ENCODE data around the gene C7orf33. TPM values are rescaled to one million over a fixed set of nuclear protein-coding genes. Genes with fewer than 3 reads are reported as not detected.

The C7orf33 gene
- polyA plus RNA-seq, 2 of the 4 experiments (the other 2 are of a cell fraction) = not detected

DNA sequence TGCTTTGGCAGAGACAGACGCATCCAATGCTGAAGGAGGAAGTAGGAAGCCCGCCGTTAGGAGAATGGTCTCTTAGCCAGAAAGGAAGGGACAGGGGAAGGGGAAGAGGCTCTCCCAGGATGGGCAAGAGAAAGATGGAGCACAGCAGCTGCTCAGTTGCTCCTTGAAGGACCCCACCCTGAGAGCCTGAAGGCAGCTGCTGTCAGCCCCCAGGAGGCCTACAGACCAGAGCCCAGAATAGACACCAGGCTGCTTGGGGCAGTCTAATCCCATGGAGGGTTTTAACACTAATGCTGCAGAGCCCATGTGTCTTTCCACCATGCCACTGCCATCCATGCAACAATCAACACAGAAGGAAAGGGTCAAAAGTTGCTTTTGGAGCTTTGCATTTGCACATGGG lies 3.5 kb upstream of the C7orf33 start (continued):
- TF ChIP-seq, protein P1, sequence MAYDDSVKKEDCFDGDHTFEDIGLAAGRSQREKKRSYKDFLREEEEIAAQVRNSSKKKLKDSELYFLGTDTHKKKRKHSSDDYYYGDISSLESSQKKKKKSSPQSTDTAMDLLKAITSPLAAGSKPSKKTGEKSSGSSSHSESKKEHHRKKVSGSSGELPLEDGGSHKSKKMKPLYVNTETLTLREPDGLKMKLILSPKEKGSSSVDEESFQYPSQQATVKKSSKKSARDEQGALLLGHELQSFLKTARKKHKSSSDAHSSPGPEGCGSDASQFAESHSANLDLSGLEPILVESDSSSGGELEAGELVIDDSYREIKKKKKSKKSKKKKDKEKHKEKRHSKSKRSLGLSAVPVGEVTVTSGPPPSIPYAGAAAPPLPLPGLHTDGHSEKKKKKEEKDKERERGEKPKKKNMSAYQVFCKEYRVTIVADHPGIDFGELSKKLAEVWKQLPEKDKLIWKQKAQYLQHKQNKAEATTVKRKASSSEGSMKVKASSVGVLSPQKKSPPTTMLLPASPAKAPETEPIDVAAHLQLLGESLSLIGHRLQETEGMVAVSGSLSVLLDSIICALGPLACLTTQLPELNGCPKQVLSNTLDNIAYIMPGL (CRISPR knock-in tag; IDR thresholded peaks at IDR 0.05; ENCODE audit: borderline replicate concordance) = no peak
- no peak for TF ChIP-seq NR3C1 (IDR thresholded peaks at IDR 0.05)
- no peak for TF ChIP-seq HEYL (CRISPR knock-in tag; IDR thresholded peaks at IDR 0.05)
- TF ChIP-seq, protein P2, sequence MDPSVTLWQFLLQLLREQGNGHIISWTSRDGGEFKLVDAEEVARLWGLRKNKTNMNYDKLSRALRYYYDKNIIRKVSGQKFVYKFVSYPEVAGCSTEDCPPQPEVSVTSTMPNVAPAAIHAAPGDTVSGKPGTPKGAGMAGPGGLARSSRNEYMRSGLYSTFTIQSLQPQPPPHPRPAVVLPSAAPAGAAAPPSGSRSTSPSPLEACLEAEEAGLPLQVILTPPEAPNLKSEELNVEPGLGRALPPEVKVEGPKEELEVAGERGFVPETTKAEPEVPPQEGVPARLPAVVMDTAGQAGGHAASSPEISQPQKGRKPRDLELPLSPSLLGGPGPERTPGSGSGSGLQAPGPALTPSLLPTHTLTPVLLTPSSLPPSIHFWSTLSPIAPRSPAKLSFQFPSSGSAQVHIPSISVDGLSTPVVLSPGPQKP (IDR thresholded peaks at IDR 0.05; ENCODE audit: low read depth, low read length) = no peak
- no peak for TF ChIP-seq POLR2AphosphoS2 (conservative IDR thresholded peaks at IDR 0.05; ENCODE audit: low read length)
- TF ChIP-seq ZSCAN20 (CRISPR knock-in tag; IDR thresholded peaks at IDR 0.05) = no peak
- no peak for TF ChIP-seq HOXB13 (CRISPR knock-in tag; IDR thresholded peaks at IDR 0.05; ENCODE audit: low read depth)
- no peak for TF ChIP-seq PHF8 (IDR thresholded peaks at IDR 0.05; ENCODE audit: borderline replicate concordance, low read depth)

DNA sequence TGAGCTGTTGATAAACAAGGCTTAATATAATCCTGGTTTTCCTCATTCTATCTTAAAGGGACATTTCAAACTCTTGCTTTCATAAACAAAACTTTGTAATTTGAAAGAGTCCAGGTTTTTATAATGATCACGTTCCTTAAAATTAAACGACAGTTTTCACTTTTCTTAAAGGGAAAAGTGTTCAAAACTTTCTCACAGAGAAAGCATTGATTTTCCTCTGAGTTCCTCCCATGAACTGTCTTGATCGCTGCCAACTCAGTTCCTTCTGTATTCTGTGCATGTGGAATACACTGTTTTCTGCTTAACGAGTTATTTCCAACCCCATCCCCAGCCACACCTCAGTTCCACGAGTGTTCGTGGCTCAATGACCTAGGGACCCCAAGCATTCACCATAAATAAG lies 2.4 kb upstream of the C7orf33 start:
- 13% methylated on average over 6 of the region's 6 CpGs for WGBS (ENCODE audit: missing lambda C conversion rate)
- ATAC-seq (no peak), FAIRE-seq (no peak), DNase-seq (ENCODE audit: low read depth in 1 of 2, low spot score in 1 of 2) (no peak)
- Histone ChIP-seq H3K4me1 (no peaks in the 10 kb centered on the region), H3K27ac (no peak overlapping the region), H3K4me2 (no peak overlapping the region), H3K9me3 (no peaks in the 10 kb centered on the region), H3K4me3 (no peak overlapping the region)
- ChIA-PET POLR2A (no interaction called here), CTCF (interaction anchor here (0.7 kb wide), 1 partner anchor 8 kb away, joined by 3 read pairs; no protein-coding TSS in a partner anchor)
- TF ChIP-seq NPAS2 (CRISPR knock-in tag; IDR thresholded peaks at IDR 0.05; ENCODE audit: borderline replicate concordance) = no peak
- no peak for TF ChIP-seq HEYL (CRISPR knock-in tag; IDR thresholded peaks at IDR 0.05)
- TF ChIP-seq KDM1A (IDR thresholded peaks at IDR 0.05; ENCODE audit: low read depth) = no peak
- TF ChIP-seq EP300 (IDR thresholded peaks at IDR 0.05) = no peak
- TF ChIP-seq, protein P3, sequence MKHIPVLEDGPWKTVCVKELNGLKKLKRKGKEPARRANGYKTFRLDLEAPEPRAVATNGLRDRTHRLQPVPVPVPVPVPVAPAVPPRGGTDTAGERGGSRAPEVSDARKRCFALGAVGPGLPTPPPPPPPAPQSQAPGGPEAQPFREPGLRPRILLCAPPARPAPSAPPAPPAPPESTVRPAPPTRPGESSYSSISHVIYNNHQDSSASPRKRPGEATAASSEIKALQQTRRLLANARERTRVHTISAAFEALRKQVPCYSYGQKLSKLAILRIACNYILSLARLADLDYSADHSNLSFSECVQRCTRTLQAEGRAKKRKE (CRISPR knock-in tag; IDR thresholded peaks at IDR 0.05; ENCODE audit: low read depth) = no peak
- TF ChIP-seq, protein P4, sequence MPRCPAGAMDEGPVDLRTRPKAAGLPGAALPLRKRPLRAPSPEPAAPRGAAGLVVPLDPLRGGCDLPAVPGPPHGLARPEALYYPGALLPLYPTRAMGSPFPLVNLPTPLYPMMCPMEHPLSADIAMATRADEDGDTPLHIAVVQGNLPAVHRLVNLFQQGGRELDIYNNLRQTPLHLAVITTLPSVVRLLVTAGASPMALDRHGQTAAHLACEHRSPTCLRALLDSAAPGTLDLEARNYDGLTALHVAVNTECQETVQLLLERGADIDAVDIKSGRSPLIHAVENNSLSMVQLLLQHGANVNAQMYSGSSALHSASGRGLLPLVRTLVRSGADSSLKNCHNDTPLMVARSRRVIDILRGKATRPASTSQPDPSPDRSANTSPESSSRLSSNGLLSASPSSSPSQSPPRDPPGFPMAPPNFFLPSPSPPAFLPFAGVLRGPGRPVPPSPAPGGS (IDR thresholded peaks at IDR 0.05) = no peak

DNA sequence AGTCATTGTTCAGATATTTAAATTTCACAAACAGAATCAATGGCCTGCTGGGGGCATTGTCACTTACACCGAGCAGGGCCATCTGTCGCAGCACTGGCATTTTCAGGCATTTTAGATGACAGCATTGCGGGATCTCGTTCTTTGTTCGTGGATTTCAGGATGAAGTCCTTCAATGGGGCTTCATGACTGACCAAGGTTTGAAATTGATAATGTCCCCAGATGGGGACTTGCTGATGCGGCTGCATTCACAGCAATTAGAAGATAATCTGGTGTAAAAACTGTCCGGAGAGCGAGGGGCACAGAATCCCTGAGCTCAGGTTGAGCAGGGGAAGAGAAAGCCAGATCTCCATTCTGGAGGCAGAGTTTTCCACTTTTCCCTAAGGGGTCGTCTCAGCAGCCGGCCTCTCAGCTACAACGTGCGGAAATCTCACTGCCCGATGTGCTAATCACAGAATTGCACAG lies 1.9 kb upstream of the C7orf33 start:
- no peak for DNase-seq (ENCODE audit: low read depth in 1 of 2, low spot score in 1 of 2)
- Histone ChIP-seq H3K4me2 (no peak overlapping the region), H3K4me1 (no peaks in the 10 kb centered on the region), H3K4me3 (no peak overlapping the region), H3K9me3 (no peaks in the 10 kb centered on the region), H3K27ac (no peak overlapping the region)
- FAIRE-seq = no peak
- ChIA-PET CTCF (interaction anchor here (0.7 to 1.1 kb wide), 2 partner anchors 8 to 13 kb away, joined by 3 read pairs; no protein-coding TSS in a partner anchor), POLR2A (no interaction called here)
- TF ChIP-seq ESRRA (IDR thresholded peaks at IDR 0.05; ENCODE audit: borderline replicate concordance, low read length) (no peak), FOXS1 (CRISPR knock-in tag; IDR thresholded peaks at IDR 0.05) (no peak)
- 65% methylated on average over 13 of the region's 13 CpGs for WGBS (ENCODE audit: missing lambda C conversion rate)
- ATAC-seq = no peak

DNA sequence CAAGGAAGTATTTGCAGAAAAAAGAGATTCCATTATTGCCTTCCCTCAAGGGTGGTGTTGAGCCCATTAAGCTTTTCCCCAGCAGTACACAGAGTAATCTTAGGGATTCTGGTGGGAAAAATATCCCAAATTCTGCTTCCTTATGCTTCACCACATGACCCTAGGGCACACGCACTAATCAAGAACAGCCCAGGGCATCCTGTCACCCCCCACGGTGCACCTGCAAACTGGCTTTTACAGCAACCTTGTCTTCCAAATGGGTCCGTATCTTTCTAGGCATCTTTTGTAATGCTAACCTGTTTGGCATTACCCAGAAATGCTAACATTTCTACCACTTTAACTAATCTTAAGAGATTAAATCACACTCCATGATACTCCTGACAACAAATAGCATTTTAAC lies 926 bp upstream of the C7orf33 start:
- Histone ChIP-seq H3K4me3 (no peak overlapping the region), H3K4me1 (no peaks in the 10 kb centered on the region), H3K27ac (no peak overlapping the region), H3K4me2 (no peak overlapping the region), H3K9me3 (no peaks in the 10 kb centered on the region)
- CTCF ChIA-PET = interaction anchor here (1.1 kb wide), 1 partner anchor 13 kb away, joined by 3 read pairs; no protein-coding TSS in a partner anchor
- 71% methylated on average over 3 of the region's 3 CpGs for WGBS (ENCODE audit: missing lambda C conversion rate)
- no peak for FAIRE-seq
- no peak for ATAC-seq
- DNase-seq (ENCODE audit: low read depth in 1 of 2, low spot score in 1 of 2) = no peak
- POLR2A ChIA-PET = interaction anchor here (0.6 kb wide), 1 partner anchor 26 kb away, joined by 3 read pairs; no protein-coding TSS in a partner anchor
- TF ChIP-seq TFCP2L1 (CRISPR knock-in tag; IDR thresholded peaks at IDR 0.05) = no peak
- TF ChIP-seq, protein P3 (CRISPR knock-in tag; IDR thresholded peaks at IDR 0.05; ENCODE audit: low read depth) = no peak
- no peak for TF ChIP-seq EP300 (IDR thresholded peaks at IDR 0.05)
- no peak for TF ChIP-seq HOXA7 (CRISPR knock-in tag; IDR thresholded peaks at IDR 0.05)
- no peak for TF ChIP-seq NR3C1 (IDR thresholded peaks at IDR 0.05)
- no peak for TF ChIP-seq KDM1A (IDR thresholded peaks at IDR 0.05; ENCODE audit: low read depth)
- TF ChIP-seq EHF (CRISPR knock-in tag; IDR thresholded peaks at IDR 0.05) = no peak
- no peak for TF ChIP-seq RAD21 (conservative IDR thresholded peaks at IDR 0.05 in 1 of 2, IDR thresholded peaks at IDR 0.05 in 1 of 2)
- TF ChIP-seq KDM5A (IDR thresholded peaks at IDR 0.05) = no peak
- TF ChIP-seq RARB (CRISPR knock-in tag; IDR thresholded peaks at IDR 0.05) = no peak
- TF ChIP-seq POLR2A (IDR thresholded peaks at IDR 0.05; ENCODE audit: low read length) = no peak
- TF ChIP-seq RNF2 (IDR thresholded peaks at IDR 0.05; ENCODE audit: borderline replicate concordance, low read depth) = no peak
- no peak for TF ChIP-seq RCOR1 (IDR thresholded peaks at IDR 0.05; ENCODE audit: low read depth, low read length)
- no peak for TF ChIP-seq ZC3H11A (IDR thresholded peaks at IDR 0.05)
- TF ChIP-seq MAZ (IDR thresholded peaks at IDR 0.05; ENCODE audit: borderline replicate concordance, low read depth, low read length) = no peak

Measured in A549 (cell line).